Activated naive CD8-positive, alpha-beta T cell (primary cell): ENCODE results near the gene IMPA2.

Experiments
- H3K27ac Mint-ChIP-seq: one replicate; pipeline ENCODE4 v1.8.0; 2021; ENCODE audit warnings: mixed read lengths
- H3K27me3 Mint-ChIP-seq: one replicate; pipeline ENCODE4 v1.8.0; 2021; ENCODE audit warnings: mixed read lengths
- H3K36me3 Mint-ChIP-seq: one replicate; pipeline ENCODE4 v1.8.0; 2021; ENCODE audit warnings: mixed read lengths
- H3K4me1 Mint-ChIP-seq: one replicate; pipeline ENCODE4 v1.8.0; 2021; ENCODE audit warnings: low read depth, mixed read lengths
- H3K4me3 Mint-ChIP-seq: one replicate; pipeline ENCODE4 v1.8.0; 2021; ENCODE audit warnings: mild to moderate bottlenecking, mixed read lengths
- H3K9me3 Mint-ChIP-seq: one replicate; pipeline ENCODE4 v1.8.0; 2021; ENCODE audit warnings: low read depth, mixed read lengths

The IMPA2 gene

GRCh38 chr18:12005538-12006487 lies 24.5 kb downstream of the IMPA2 start:
- no peaks in the 10 kb centered on the region for H3K9me3 Mint-ChIP-seq
- no peaks in the 10 kb centered on the region for H3K27me3 Mint-ChIP-seq
- no peak overlapping the region for H3K27ac Mint-ChIP-seq
- H3K4me3 Mint-ChIP-seq, result no peak overlapping the region
- no peaks in the 10 kb centered on the region for H3K36me3 Mint-ChIP-seq
- H3K4me1 Mint-ChIP-seq, result no peaks in the 10 kb centered on the region

GRCh38 chr18:12006488-12006840 lies 25.2 kb downstream of the IMPA2 start:
- Mint-ChIP-seq H3K4me3 (no peak overlapping the region), H3K9me3 (no peaks in the 10 kb centered on the region), H3K36me3 (no peaks in the 10 kb centered on the region), H3K4me1 (no peaks in the 10 kb centered on the region), H3K27me3 (no peaks in the 10 kb centered on the region), H3K27ac (no peak overlapping the region)

GRCh38 chr18:12007063-12007462 lies 25.8 kb downstream of the IMPA2 start:
- no peaks in the 10 kb centered on the region for H3K27me3 Mint-ChIP-seq
- no peaks in the 10 kb centered on the region for H3K36me3 Mint-ChIP-seq
- no peaks in the 10 kb centered on the region for H3K9me3 Mint-ChIP-seq
- H3K4me1 Mint-ChIP-seq, result no peaks in the 10 kb centered on the region
- H3K4me3 Mint-ChIP-seq, result no peak overlapping the region
- H3K27ac Mint-ChIP-seq, result no peak overlapping the region

- no peaks in the 10 kb centered on the region for H3K27me3 Mint-ChIP-seq
These were observed 27.0 kb downstream of the IMPA2 start for GRCh38 chr18:12008181-12008767.

GRCh38 chr18:12008842-12009580 lies 27.7 kb downstream of the IMPA2 start:
- no peaks in the 10 kb centered on the region for H3K4me1 Mint-ChIP-seq
- no peaks in the 10 kb centered on the region for H3K36me3 Mint-ChIP-seq
- no peak overlapping the region for H3K4me3 Mint-ChIP-seq
- H3K9me3 Mint-ChIP-seq, result no peaks in the 10 kb centered on the region
- H3K27me3 Mint-ChIP-seq, result no peaks in the 10 kb centered on the region
- H3K27ac Mint-ChIP-seq, result no peak overlapping the region

More at GRCh38 chr18:12008181-12008767, 27.0 kb downstream of the IMPA2 start:
- Mint-ChIP-seq H3K27ac (no peak overlapping the region), H3K36me3 (no peaks in the 10 kb centered on the region), H3K9me3 (no peaks in the 10 kb centered on the region), H3K4me1 (no peaks in the 10 kb centered on the region), H3K4me3 (no peak overlapping the region)

- no peaks in the 10 kb centered on the region for H3K36me3 Mint-ChIP-seq
- H3K4me1 Mint-ChIP-seq, result no peaks in the 10 kb centered on the region
- H3K27ac Mint-ChIP-seq, result no peak overlapping the region
- H3K4me3 Mint-ChIP-seq, result no peak overlapping the region
- H3K9me3 Mint-ChIP-seq, result no peaks in the 10 kb centered on the region
- no peaks in the 10 kb centered on the region for H3K27me3 Mint-ChIP-seq
These were observed 28.4 kb downstream of the IMPA2 start for GRCh38 chr18:12009581-12010140.

- Mint-ChIP-seq H3K27me3 (no peaks in the 10 kb centered on the region), H3K4me3 (no peak overlapping the region), H3K27ac (no peak overlapping the region), H3K9me3 (no peaks in the 10 kb centered on the region), H3K4me1 (no peaks in the 10 kb centered on the region), H3K36me3 (no peaks in the 10 kb centered on the region)
These were observed 29.0 kb downstream of the IMPA2 start for GRCh38 chr18:12010187-12010802.

- no peak overlapping the region for H3K27ac Mint-ChIP-seq
- no peaks in the 10 kb centered on the region for H3K27me3 Mint-ChIP-seq
- no peaks in the 10 kb centered on the region for H3K36me3 Mint-ChIP-seq
- H3K9me3 Mint-ChIP-seq, result no peaks in the 10 kb centered on the region
- no peaks in the 10 kb centered on the region for H3K4me1 Mint-ChIP-seq
- H3K4me3 Mint-ChIP-seq, result no peak overlapping the region
These were observed 30.1 kb downstream of the IMPA2 start for GRCh38 chr18:12011199-12011956.

- Mint-ChIP-seq H3K27me3 (no peaks in the 10 kb centered on the region), H3K4me3 (no peak overlapping the region), H3K27ac (no peak overlapping the region), H3K36me3 (peaks cover 2% of the 10 kb centered on the region), H3K9me3 (no peaks in the 10 kb centered on the region), H3K4me1 (no peaks in the 10 kb centered on the region)
These were observed 30.7 kb downstream of the IMPA2 start for GRCh38 chr18:12011957-12012549.

GRCh38 chr18:12012697-12013096 lies 31.4 kb downstream of the IMPA2 start:
- Mint-ChIP-seq H3K27ac (no peak overlapping the region), H3K4me3 (no peak overlapping the region), H3K4me1 (no peaks in the 10 kb centered on the region), H3K9me3 (no peaks in the 10 kb centered on the region), H3K36me3 (peaks cover 5% of the 10 kb centered on the region), H3K27me3 (no peaks in the 10 kb centered on the region)

- H3K27ac Mint-ChIP-seq, result no peak overlapping the region
- H3K9me3 Mint-ChIP-seq, result no peaks in the 10 kb centered on the region
- no peak overlapping the region for H3K4me3 Mint-ChIP-seq
- peaks cover 5% of the 10 kb centered on the region for H3K36me3 Mint-ChIP-seq
- H3K27me3 Mint-ChIP-seq, result no peaks in the 10 kb centered on the region
- H3K4me1 Mint-ChIP-seq, result no peaks in the 10 kb centered on the region
These were observed 32.0 kb downstream of the IMPA2 start for GRCh38 chr18:12013186-12013916.

GRCh38 chr18:12014086-12014485 lies 32.8 kb downstream of the IMPA2 start:
- Mint-ChIP-seq H3K36me3 (peaks cover 5% of the 10 kb centered on the region), H3K9me3 (no peaks in the 10 kb centered on the region), H3K4me3 (no peak overlapping the region), H3K27me3 (no peaks in the 10 kb centered on the region), H3K4me1 (no peaks in the 10 kb centered on the region), H3K27ac (no peak overlapping the region)
